H1 (cell line): ENCODE results near the gene C9orf43. TPM values are rescaled to one million over a fixed set of nuclear protein-coding genes. Genes with fewer than 3 reads are reported as not detected.

ENCODE experiments used
- EZH2 ChIP-seq: fragments of 200-600 bp; sonication (generic); IDR thresholded peaks from 2 replicates; pipeline ENCODE4 v1.7.1; 2012; ENCODE audit warnings: low read depth, mild to moderate bottlenecking, moderate library complexity, low read length, inconsistent platforms; ENCODE audit not compliant: severe bottlenecking
- PHF8 ChIP-seq: fragments of 200-600 bp; sonication (generic); conservative IDR thresholded peaks from 2 replicates; pipeline ENCODE4 v1.7.1; 2012; ENCODE audit warnings: low read depth, mild to moderate bottlenecking, inconsistent platforms, low read length, moderate library complexity
- RFX5 ChIP-seq: IDR thresholded peaks from 2 replicates; pipeline ENCODE4 v1.6.1; 2011; ENCODE audit warnings: low read depth, low read length, improper control_type of control experiment, borderline replicate concordance
- TEAD4 ChIP-seq: IDR thresholded peaks from 2 replicates; pipeline ENCODE4 v1.6.1; 2012; ENCODE audit warnings: low read depth, low read length, inconsistent platforms, mixed read lengths
- polyA plus RNA-seq, 7 experiments: library from polyadenylated mRNA; depleted of rRNA in 3 of 7; stranded (reverse) in 5 of 7; unstranded in 2 of 7; fragments of >200 nt in 5 of 7; fragments of 200-250 nt in 2 of 7; gene quantifications; 1 replicate in 5 of 7; 2 replicates in 1 of 7; 4 replicates in 1 of 7; pipeline versions ENCODE4 v1.2.1 to v1.2.3, GENCODE V29; 2011 to 2013; ENCODE audit warnings: missing spikeins in 2 of 7, mixed read lengths in 2 of 7
- total RNA-seq: library from RNA; stranded (reverse); fragmentation: NEBNext Ultra II Directional; extraction: Animal tissue kit (Norgen Biotek cat#: 25700); gene quantifications from 2 replicates; pipeline ENCODE4 v1.2.1, GENCODE V29; 2021
- TF ChIP-seq, protein P1 (sequence below), 3 experiments: IDR thresholded peaks; 1 replicate in 2 of 3; 2 replicates in 1 of 3; pipeline versions ENCODE4 v1.5.1 to v1.6.1; 2011; ENCODE audit warnings: low read length in 3 of 3, mild to moderate bottlenecking in 3 of 3, inconsistent platforms in 2 of 3, low read depth in 1 of 3, moderate library complexity in 1 of 3; ENCODE audit not compliant: insufficient read depth in 1 of 3; ENCODE audit errors: control extremely low read depth in 1 of 3
- TF ChIP-seq, protein P2 (sequence below): IDR thresholded peaks from 2 replicates; pipeline ENCODE4 v1.6.1; 2012; ENCODE audit warnings: inconsistent platforms

The C9orf43 gene
- total and polyA plus RNA-seq, 2 of the 8 experiments (the other 6 are each of a cell fraction or from before 2014, with no cell fraction given) = 0.35 to 0.52 TPM

DNA sequence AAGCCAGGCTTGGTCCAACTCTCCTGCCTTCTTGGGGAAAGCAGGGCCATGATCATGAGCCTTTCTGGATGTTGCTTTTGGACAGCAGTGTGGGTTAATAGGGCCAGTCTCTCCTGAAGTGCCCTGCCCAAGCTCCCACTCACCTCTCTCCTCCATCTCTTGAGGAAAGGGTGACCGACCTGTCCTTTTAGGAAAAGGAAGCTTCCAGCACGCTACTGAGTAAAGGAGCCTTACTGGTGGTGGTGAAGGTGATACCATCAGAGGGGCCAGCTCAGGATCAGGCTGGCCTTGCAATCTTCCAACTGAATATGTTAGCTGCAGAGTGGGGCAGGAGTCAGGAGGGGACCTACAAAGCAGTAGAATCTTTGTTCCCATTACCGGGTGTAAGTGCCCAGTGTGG, 50.7 kb downstream of the C9orf43 start (continued):
- TF ChIP-seq PHF8 = no peak
- no peak for TF ChIP-seq RFX5
- TF ChIP-seq, protein P1, sequence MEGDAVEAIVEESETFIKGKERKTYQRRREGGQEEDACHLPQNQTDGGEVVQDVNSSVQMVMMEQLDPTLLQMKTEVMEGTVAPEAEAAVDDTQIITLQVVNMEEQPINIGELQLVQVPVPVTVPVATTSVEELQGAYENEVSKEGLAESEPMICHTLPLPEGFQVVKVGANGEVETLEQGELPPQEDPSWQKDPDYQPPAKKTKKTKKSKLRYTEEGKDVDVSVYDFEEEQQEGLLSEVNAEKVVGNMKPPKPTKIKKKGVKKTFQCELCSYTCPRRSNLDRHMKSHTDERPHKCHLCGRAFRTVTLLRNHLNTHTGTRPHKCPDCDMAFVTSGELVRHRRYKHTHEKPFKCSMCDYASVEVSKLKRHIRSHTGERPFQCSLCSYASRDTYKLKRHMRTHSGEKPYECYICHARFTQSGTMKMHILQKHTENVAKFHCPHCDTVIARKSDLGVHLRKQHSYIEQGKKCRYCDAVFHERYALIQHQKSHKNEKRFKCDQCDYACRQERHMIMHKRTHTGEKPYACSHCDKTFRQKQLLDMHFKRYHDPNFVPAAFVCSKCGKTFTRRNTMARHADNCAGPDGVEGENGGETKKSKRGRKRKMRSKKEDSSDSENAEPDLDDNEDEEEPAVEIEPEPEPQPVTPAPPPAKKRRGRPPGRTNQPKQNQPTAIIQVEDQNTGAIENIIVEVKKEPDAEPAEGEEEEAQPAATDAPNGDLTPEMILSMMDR (IDR thresholded peaks at IDR 0.05; ENCODE audit: control extremely low read depth in 1 of 3, insufficient read depth in 1 of 3, low read depth in 1 of 3, low read length in 3 of 3) = no peak
- no peak for TF ChIP-seq TEAD4
- TF ChIP-seq EZH2 = no peak
- TF ChIP-seq, protein P2, sequence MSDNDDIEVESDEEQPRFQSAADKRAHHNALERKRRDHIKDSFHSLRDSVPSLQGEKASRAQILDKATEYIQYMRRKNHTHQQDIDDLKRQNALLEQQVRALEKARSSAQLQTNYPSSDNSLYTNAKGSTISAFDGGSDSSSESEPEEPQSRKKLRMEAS = no peak
